Upper lobe of left lung (tissue), 4 donors: Measurements from ENCODE around the gene CRYBG2.

Experiments used
- EP300 ChIP-seq, 4 donors: sonication (generic); formaldehyde crosslinking; IDR thresholded peaks; one replicate each; pipeline ENCODE4 v1.5.1; 2017; ENCODE audit warnings: antibody characterized with exemption in 4 of 4, control low read depth in 2 of 4
- POLR2A ChIP-seq, 4 donors: fragments of 450-650 bp; IDR thresholded peaks; one replicate each; pipeline ENCODE4 v1.5.1; 2016 to 2017; ENCODE audit warnings: antibody characterized with exemption in 4 of 4, mild to moderate bottlenecking in 2 of 4
- POLR2AphosphoS5 ChIP-seq, 2 donors: sonication (generic); formaldehyde crosslinking; IDR thresholded peaks; one replicate each; pipeline ENCODE4 v1.5.1; 2017; ENCODE audit warnings: antibody characterized with exemption in 2 of 2
- TF ChIP-seq, protein P1 (sequence below), 6 experiments: fragments of 450-650 bp in 4 of 6; fragments of 200-600 bp in 2 of 6; sonication (generic) in 2 of 6; IDR thresholded peaks; one replicate each; pipeline ENCODE4 v1.5.1; 2016 to 2019; ENCODE audit warnings: antibody characterized with exemption in 6 of 6

DNA sequence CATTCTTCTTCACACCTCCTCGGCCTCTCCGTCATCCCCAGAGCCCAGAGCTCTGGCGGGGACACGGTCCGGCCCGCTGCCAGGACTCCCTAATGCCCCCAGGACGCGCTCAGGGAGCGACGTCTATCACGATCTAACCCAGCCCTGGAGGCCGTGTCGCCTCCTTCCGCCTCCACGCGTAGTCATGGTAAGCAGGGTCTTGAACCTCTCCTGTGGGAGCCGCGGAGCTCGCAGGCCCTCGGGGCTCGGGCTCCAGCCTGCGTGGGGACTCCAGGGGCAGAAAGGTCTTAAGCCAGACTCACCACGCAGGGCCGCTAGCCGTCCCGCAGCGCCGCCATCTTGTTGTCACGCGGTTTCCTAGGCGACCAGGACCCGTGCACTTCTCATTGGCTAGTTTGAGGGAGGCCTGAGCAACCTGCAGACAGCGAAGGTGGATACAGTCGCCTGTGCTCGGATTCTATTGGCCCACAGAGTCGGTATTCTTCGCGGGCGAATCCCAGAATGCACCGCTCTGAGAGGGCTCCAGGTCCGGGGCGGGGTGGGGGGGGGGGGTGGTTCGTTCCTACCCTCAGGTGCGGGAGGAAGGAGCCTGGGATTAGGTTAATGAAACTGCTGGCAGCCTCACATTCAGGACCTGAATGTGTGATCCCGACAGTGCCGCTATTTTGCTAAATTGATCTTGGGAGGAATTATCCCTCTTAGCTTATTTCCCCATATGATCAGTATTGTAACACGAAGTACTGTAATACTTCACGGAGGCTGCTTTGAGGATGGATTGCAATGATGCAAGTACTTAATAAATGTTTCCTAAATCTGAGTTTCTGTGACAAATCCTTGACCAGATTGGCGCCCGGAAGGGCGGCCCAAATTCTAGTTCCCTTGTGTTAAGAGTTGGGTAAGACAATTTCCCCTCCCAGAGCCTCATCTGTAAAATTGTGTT lies 47.4 kb downstream of the CRYBG2 start, which contains the start of gene UBXN11:
- TF ChIP-seq, protein P1, sequence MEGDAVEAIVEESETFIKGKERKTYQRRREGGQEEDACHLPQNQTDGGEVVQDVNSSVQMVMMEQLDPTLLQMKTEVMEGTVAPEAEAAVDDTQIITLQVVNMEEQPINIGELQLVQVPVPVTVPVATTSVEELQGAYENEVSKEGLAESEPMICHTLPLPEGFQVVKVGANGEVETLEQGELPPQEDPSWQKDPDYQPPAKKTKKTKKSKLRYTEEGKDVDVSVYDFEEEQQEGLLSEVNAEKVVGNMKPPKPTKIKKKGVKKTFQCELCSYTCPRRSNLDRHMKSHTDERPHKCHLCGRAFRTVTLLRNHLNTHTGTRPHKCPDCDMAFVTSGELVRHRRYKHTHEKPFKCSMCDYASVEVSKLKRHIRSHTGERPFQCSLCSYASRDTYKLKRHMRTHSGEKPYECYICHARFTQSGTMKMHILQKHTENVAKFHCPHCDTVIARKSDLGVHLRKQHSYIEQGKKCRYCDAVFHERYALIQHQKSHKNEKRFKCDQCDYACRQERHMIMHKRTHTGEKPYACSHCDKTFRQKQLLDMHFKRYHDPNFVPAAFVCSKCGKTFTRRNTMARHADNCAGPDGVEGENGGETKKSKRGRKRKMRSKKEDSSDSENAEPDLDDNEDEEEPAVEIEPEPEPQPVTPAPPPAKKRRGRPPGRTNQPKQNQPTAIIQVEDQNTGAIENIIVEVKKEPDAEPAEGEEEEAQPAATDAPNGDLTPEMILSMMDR (IDR thresholded peaks at IDR 0.05), result no peak
- TF ChIP-seq POLR2AphosphoS5 (IDR thresholded peaks at IDR 0.05), result peak in 1 of 2 donors; percentile 42
- TF ChIP-seq POLR2A (IDR thresholded peaks at IDR 0.05), result peak in 1 of 4 donors; percentile 62
- no peak for TF ChIP-seq EP300 (IDR thresholded peaks at IDR 0.05)
